RWPE2 (cell line): Measurements from ENCODE around the gene ADAMTS17.

Experiments used
- ATAC-seq: fragments of 200-7000 bp; cut with Tn5 transposase; 3 replicates; pipeline ENCODE4 v1.9.1; 2021; ENCODE audit warnings: low read depth
- DNase-seq: peaks from one replicate; pipeline ENCODE4 v3.0.0-alpha.2; 2020; ENCODE audit warnings: low spot score
- H3K27ac ChIP-seq: fragments of 450-650 bp; 2 replicates; pipeline ENCODE4 v1.5.1; 2017; ENCODE audit warnings: mild to moderate bottlenecking; ENCODE audit not compliant: poor library complexity, severe bottlenecking
- H3K27me3 ChIP-seq: fragments of 250-450 bp; sonication (Bioruptor Pico); 2 replicates; pipeline ENCODE4 v1.5.1; 2021; ENCODE audit warnings: mild to moderate bottlenecking, moderate library complexity; ENCODE audit not compliant: insufficient read depth, poor library complexity, severe bottlenecking
- H3K36me3 ChIP-seq: fragments of 250-450 bp; sonication (Bioruptor Pico); 2 replicates; pipeline ENCODE4 v1.5.1; 2020; ENCODE audit warnings: low read depth, mild to moderate bottlenecking, moderate library complexity
- H3K4me1 ChIP-seq: fragments of 250-450 bp; sonication (Bioruptor Pico); 2 replicates; pipeline ENCODE4 v1.5.1; 2021; ENCODE audit warnings: mild to moderate bottlenecking, moderate library complexity; ENCODE audit not compliant: insufficient read depth, poor library complexity, severe bottlenecking
- H3K4me3 ChIP-seq: fragments of 250-450 bp; sonication (Bioruptor Pico); 2 replicates; pipeline ENCODE4 v1.5.1; 2021; ENCODE audit warnings: mild to moderate bottlenecking, moderate library complexity; ENCODE audit not compliant: severe bottlenecking
- H3K9me3 ChIP-seq: fragments of 250-450 bp; sonication (Bioruptor Pico); 2 replicates; pipeline ENCODE4 v1.5.1; 2021; ENCODE audit warnings: mild to moderate bottlenecking, moderate library complexity; ENCODE audit not compliant: severe bottlenecking
- CTCF ChIP-seq: fragments of 450-650 bp; IDR thresholded peaks from one replicate; pipeline ENCODE4 v1.5.1; 2017; ENCODE audit warnings: mild to moderate bottlenecking, moderate library complexity; ENCODE audit not compliant: poor library complexity, severe bottlenecking

ADAMTS17 gene

GRCh38 chr15:99984491-99985243 is 357.1 kb downstream of the ADAMTS17 start:
- H3K27ac ChIP-seq, result no peak overlapping the region
- peaks cover 7% of the 10 kb centered on the region for H3K4me1 ChIP-seq
- H3K9me3 ChIP-seq, result peaks cover 2% of the 10 kb centered on the region
- no peak for DNase-seq
- no peaks in the 10 kb centered on the region for H3K36me3 ChIP-seq
- H3K27me3 ChIP-seq, result no peaks in the 10 kb centered on the region
- TF ChIP-seq CTCF, result no peak
- H3K4me3 ChIP-seq, result no peak overlapping the region
- no peak for ATAC-seq

GRCh38 chr15:99983886-99984286 is 357.9 kb downstream of the ADAMTS17 start:
- Histone ChIP-seq H3K9me3 (peaks cover 2% of the 10 kb centered on the region), H3K4me3 (no peak overlapping the region), H3K27ac (no peak overlapping the region), H3K27me3 (no peaks in the 10 kb centered on the region), H3K36me3 (no peaks in the 10 kb centered on the region), H3K4me1 (peaks cover 7% of the 10 kb centered on the region)
- no peak for ATAC-seq
- DNase-seq, result no peak
- TF ChIP-seq CTCF, result no peak

- no peak for TF ChIP-seq CTCF
- H3K4me1 ChIP-seq, result peaks cover 7% of the 10 kb centered on the region
- ATAC-seq, result no peak
- DNase-seq, result no peak
- H3K27me3 ChIP-seq, result no peaks in the 10 kb centered on the region
- peaks cover 2% of the 10 kb centered on the region for H3K9me3 ChIP-seq
- no peak overlapping the region for H3K27ac ChIP-seq
- no peaks in the 10 kb centered on the region for H3K36me3 ChIP-seq
- H3K4me3 ChIP-seq, result no peak overlapping the region
Measured at GRCh38 chr15:99983171-99983885, 358.4 kb downstream of the ADAMTS17 start.

- TF ChIP-seq CTCF, result no peak
Measured at GRCh38 chr15:99982662-99983061, 359.1 kb downstream of the ADAMTS17 start.

More at GRCh38 chr15:99982662-99983061, 359.1 kb downstream of the ADAMTS17 start:
- no peaks in the 10 kb centered on the region for H3K36me3 ChIP-seq
- H3K4me3 ChIP-seq, result no peak overlapping the region
- no peaks in the 10 kb centered on the region for H3K9me3 ChIP-seq
- H3K4me1 ChIP-seq, result peaks cover 8% of the 10 kb centered on the region
- DNase-seq (no peak), ATAC-seq (no peak)
- no peaks in the 10 kb centered on the region for H3K27me3 ChIP-seq
- H3K27ac ChIP-seq, result no peak overlapping the region
